ENCODE data around the gene WT1. TPM values are rescaled to one million over a fixed set of nuclear protein-coding genes. Genes with fewer than 3 reads are reported as not detected.

The WT1 gene
- total and polyA plus RNA-seq, 2 donors (not counting 3 experiments of a cell fraction or from before 2014, with no cell fraction given), result not detected

- FAIRE-seq (no peak), DNase-seq (ENCODE audit: low read depth, low spot score) (no peak)
- TF ChIP-seq FOS (IDR thresholded peaks at IDR 0.05; ENCODE audit: borderline replicate concordance, insufficient read depth, low read length), result no peak
- no peak for TF ChIP-seq JUN (IDR thresholded peaks at IDR 0.05; ENCODE audit: borderline replicate concordance, insufficient read depth, insufficient read length, low read depth)
- TF ChIP-seq POLR2AphosphoS5 (IDR thresholded peaks at IDR 0.05; ENCODE audit: insufficient read depth, low read depth, low read length), result no peak
- no peak for TF ChIP-seq GATA2 (IDR thresholded peaks at IDR 0.05; ENCODE audit: insufficient read depth, insufficient read length, low read depth, low read length)
- TF ChIP-seq CTCF (IDR thresholded peaks at IDR 0.05; ENCODE audit: extremely low read depth in 1 of 2, insufficient read depth in 1 of 2, low read depth in 1 of 2, low read length in 2 of 2), result no peak
- no peak for TF ChIP-seq EZH2 (IDR thresholded peaks at IDR 0.05; ENCODE audit: borderline replicate concordance, low read depth, low read length, severe bottlenecking)
- TF ChIP-seq POLR2A (IDR thresholded peaks at IDR 0.05; ENCODE audit: low read depth, low read length), result no peak
- no peak for TF ChIP-seq MAX (IDR thresholded peaks at IDR 0.05; ENCODE audit: insufficient read depth, insufficient read length)
- TF ChIP-seq MYC (IDR thresholded peaks at IDR 0.05; ENCODE audit: low read depth, low read length), result no peak
- no peak overlapping the region for H3K4me2 ChIP-seq (ENCODE audit: insufficient read depth, low read length)
- dilution Hi-C loops (cut with MboI; ENCODE audit: extremely low pct_ligation_motif_present, low sequenced_read_pairs) (no loop called here), intact Hi-C loops (cut with micrococcal nuclease) (no loop called here)
- H4K20me1 ChIP-seq (replicated peaks; ENCODE audit: control insufficient read depth, extremely low read depth, insufficient read depth, low read length), result no peaks in the 10 kb centered on the region
- no peaks in the 10 kb centered on the region for H3K4me1 ChIP-seq (ENCODE audit: control insufficient read depth, extremely low read depth, insufficient read depth, low read length)
- ChIA-PET POLR2A (no interaction called here), CTCF (no interaction called here)
- no peaks in the 10 kb centered on the region for H3K79me2 ChIP-seq (ENCODE audit: control insufficient read depth, insufficient read depth, low read length)
- no TSS peak for BruUV-seq (replicated peaks)
- no peaks in the 10 kb centered on the region for H3K9me3 ChIP-seq (replicated peaks; ENCODE audit: control insufficient read depth, insufficient read depth, low read length)
- H3K4me3 ChIP-seq (replicated peaks in 1 of 3; ENCODE audit: insufficient read depth in 1 of 3, low read depth in 1 of 3, low read length in 3 of 3), result no peak overlapping the region
- no peak overlapping the region for H2AFZ ChIP-seq (ENCODE audit: low read depth, low read length)
- H3K27me3 ChIP-seq (ENCODE audit: control insufficient read depth in 2 of 2, insufficient read depth in 2 of 2, low read length in 2 of 2), result no peaks in the 10 kb centered on the region
- H3K9me1 ChIP-seq (replicated peaks; ENCODE audit: control insufficient read depth, extremely low read depth, insufficient read depth, low read length), result no peaks in the 10 kb centered on the region
- no peaks in the 10 kb centered on the region for H3K36me3 ChIP-seq (ENCODE audit: control insufficient read depth in 2 of 2, extremely low read depth in 1 of 2, insufficient read depth in 2 of 2, low read length in 2 of 2)
- no peak overlapping the region for H3K27ac ChIP-seq (ENCODE audit: insufficient read depth, low read depth, low read length)
- no peak overlapping the region for H3K9ac ChIP-seq (replicated peaks; ENCODE audit: extremely low read depth, insufficient read depth, low read length)
These were observed 38.3 kb downstream of the WT1 start for GRCh38 chr11:32396991-32397390.

Measured in endothelial cell of umbilical vein (primary cell).